ENCODE data around the gene IGF2BP3. TPM values are rescaled to one million over a fixed set of nuclear protein-coding genes. Genes with fewer than 3 reads are reported as not detected.
A peak's percentile ranks its signal among the peaks of the same experiment; 100 is the strongest.
"Not testable (repeated sequence)": the region's sequence is repeated elsewhere in the genome, so short reads cannot be mapped to it uniquely, and the experiment has no call there.

The IGF2BP3 gene
- total and polyA plus RNA-seq, 10 donors: 0.17 to 6.8 (median 1.6) TPM

DNA sequence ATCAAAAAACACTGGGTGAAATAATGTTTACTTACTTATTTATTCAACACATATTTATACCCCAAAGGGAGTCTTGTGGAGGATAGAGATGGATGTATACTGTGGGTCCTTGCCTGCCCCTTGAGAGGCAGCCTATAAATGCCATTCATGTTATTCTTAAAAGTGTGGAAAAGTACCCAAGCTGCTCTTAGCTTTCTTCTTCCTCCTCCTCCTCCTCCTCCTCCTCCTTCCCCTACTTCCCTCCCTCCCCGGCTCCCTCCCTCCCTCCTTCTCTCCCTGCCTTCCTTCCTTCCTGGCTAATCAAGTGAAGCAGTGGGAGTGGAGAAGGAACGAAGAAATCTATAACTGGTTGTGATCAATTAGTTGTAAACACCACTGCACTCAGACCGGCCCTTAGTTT is 21.2 kb upstream of the IGF2BP3 start:
- Histone ChIP-seq H3K4me1 (peaks cover 0 to 15% (median 1%) of the 10 kb centered on the region in 6 donors), H3K27ac (peak overlapping the region in 1 of 8 donors; percentile 83), H3K36me3 (peaks cover 0 to 5% (median 0%) of the 10 kb centered on the region in 6 donors), H3K27me3 (replicated peaks in 1 of 7) (no peaks in the 10 kb centered on the region), H3K4me3 (peak overlapping the region in 2 of 8 donors; percentile 52 to 72), H3K9me3 (no peaks in the 10 kb centered on the region)
- TF ChIP-seq POLR2AphosphoS5 (IDR thresholded peaks at IDR 0.05) (no peak), CTCF (IDR thresholded peaks at IDR 0.05 in 8 of 11, conservative IDR thresholded peaks at IDR 0.05 in 3 of 11) (no peak), POLR2A (IDR thresholded peaks at IDR 0.05) (no peak)
- intact Hi-C loops (cut with DNase I; ENCODE audit: low total_unique reads): no loop called here
- WGBS, 5 donors: 33 to 46% (median 40%) methylated on average over 3 of the region's 3 CpGs
- no peak for DNase-seq

DNA sequence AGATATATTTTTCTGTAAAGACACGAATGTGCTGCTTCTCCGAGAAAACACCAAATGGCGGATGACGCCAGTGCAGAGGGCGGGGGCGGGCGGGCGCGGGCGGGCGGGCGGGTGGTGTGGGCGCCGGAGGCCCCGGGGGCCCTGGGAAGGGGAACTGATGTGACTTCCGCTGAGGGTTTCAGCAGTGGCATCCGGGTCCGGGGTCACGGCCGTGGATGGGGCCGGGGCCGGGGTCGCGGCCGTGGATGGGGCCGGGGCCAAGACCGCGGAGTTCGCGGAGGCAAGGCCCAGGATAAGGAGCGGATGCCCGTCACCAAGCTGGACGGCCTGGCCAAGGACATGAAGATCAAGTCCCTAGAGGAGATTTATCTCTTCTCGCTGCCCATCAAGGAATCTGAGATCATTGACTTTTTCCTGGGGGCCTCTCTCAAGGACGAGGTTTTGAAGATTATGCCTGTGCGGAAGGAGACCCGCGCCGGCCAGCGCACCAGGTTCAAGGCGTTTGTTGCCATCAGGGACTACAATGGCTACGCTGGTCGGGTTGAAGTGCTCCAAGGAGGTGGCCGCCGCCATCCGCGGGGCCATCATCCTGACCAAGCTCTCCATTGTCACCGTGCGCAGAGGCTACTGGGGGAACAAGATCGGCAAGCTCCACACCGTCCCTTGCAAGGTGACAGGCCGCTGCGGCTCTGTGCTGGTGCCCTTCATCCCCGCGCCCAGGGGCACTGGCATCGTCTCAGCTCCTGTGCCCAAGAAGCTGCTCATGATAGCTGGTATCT is 20.3 kb upstream of the IGF2BP3 start:
- Histone ChIP-seq H3K27me3 (replicated peaks in 1 of 7) (no peaks in the 10 kb centered on the region), H3K36me3 (peaks cover 0 to 5% (median 0%) of the 10 kb centered on the region in 6 donors), H3K27ac (peak overlapping the region; percentile 53 to 83 (median 68)), H3K4me1 (peaks cover 0 to 15% (median 1%) of the 10 kb centered on the region in 6 donors), H3K4me3 (peak overlapping the region; percentile 31 to 72 (median 47)), H3K9me3 (no peaks in the 10 kb centered on the region)
- peak; percentile 92 for DNase-seq
- WGBS, 5 donors: 42 to 57% (median 43%) methylated on average over 28 to 56 of the region's 56 CpGs
- intact Hi-C loops (cut with DNase I; ENCODE audit: low total_unique reads): no loop called here
- TF ChIP-seq POLR2AphosphoS5 (IDR thresholded peaks at IDR 0.05) (peak; percentile 50 to 81 (median 70)), POLR2A (IDR thresholded peaks at IDR 0.05) (no peak), CTCF (IDR thresholded peaks at IDR 0.05 in 8 of 11, conservative IDR thresholded peaks at IDR 0.05 in 3 of 11) (no peak)

DNA sequence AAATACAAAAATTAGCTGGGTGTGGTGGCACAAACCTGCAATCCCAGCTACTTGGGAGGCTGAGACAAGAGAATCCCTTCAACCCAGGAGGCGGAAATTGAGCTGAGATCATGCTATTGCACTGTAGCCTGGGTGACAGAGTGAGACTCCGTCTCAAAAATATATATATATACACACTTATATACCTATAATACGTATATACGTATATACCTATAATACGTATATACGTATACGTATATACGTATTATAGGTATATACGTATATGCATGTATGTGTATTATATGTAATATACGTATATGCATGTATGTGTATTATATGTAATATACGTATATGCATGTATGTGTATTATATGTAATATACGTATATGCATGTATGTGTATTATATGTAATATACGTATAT is 18.4 kb upstream of the IGF2BP3 start:
- H3K36me3 ChIP-seq; DNase-seq; H3K4me3 ChIP-seq; intact Hi-C loops (cut with DNase I; ENCODE audit: low total_unique reads); H3K27ac ChIP-seq; H3K9me3 ChIP-seq; H3K27me3 ChIP-seq (replicated peaks in 1 of 7): not testable (repeated sequence)
- H3K4me1 ChIP-seq: peaks cover 0 to 15% (median 1%) of the 10 kb centered on the region in 6 donors
- WGBS, 5 donors: 95 to 99% (median 97%) methylated on average over 11 to 13 of the region's 13 CpGs

DNA sequence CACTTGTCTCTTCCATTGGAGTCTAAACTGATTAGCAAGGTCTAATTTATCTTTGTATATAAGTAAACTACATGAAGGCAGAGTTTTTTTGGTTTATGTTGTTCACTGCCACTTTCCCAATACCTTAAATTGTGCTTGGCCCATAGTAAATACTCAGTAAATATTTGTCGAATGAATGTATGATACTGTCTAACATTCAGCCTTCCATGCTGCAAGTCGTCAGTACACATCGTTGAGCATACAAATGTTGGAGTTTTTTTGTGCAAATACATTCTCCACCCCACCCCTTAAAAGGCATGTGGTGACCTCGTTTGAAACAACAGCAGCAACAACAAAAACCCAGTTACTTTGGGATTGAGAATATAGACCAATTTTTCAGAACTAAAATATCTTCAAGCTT is 17.4 kb upstream of the IGF2BP3 start:
- H3K4me3 ChIP-seq: no peak overlapping the region
- peaks cover 0 to 15% (median 1%) of the 10 kb centered on the region in 6 donors for H3K4me1 ChIP-seq
- H3K36me3 ChIP-seq: peaks cover 0 to 5% (median 0%) of the 10 kb centered on the region in 6 donors
- H3K27ac ChIP-seq: no peak overlapping the region
- no peaks in the 10 kb centered on the region for H3K27me3 ChIP-seq (replicated peaks in 1 of 7)
- intact Hi-C loops (cut with DNase I; ENCODE audit: low total_unique reads): no loop called here
- WGBS, 5 donors: 74 to 79% (median 78%) methylated on average over 4 of the region's 4 CpGs
- no peak for DNase-seq
- H3K9me3 ChIP-seq: no peaks in the 10 kb centered on the region
- TF ChIP-seq POLR2A (IDR thresholded peaks at IDR 0.05) (no peak), POLR2AphosphoS5 (IDR thresholded peaks at IDR 0.05) (no peak), CTCF (IDR thresholded peaks at IDR 0.05 in 8 of 11, conservative IDR thresholded peaks at IDR 0.05 in 3 of 11) (no peak)

All from spleen (tissue), 11 donors.